ENCODE results near the gene MANF.

MANF gene

GRCh38 chr3:51390246-51391074 is 5.4 kb downstream of the MANF start:
- DNase-seq, result no peak

GRCh38 chr3:51391075-51391565 is 6.0 kb downstream of the MANF start, which contains the start of gene RBM15B:
Gene RBM15B, plus strand, starts transcription at chr3:51391285. Its CDS starts 115 bp downstream, at chr3:51391400.
- DNase-seq, result peak; percentile 95

DNA sequence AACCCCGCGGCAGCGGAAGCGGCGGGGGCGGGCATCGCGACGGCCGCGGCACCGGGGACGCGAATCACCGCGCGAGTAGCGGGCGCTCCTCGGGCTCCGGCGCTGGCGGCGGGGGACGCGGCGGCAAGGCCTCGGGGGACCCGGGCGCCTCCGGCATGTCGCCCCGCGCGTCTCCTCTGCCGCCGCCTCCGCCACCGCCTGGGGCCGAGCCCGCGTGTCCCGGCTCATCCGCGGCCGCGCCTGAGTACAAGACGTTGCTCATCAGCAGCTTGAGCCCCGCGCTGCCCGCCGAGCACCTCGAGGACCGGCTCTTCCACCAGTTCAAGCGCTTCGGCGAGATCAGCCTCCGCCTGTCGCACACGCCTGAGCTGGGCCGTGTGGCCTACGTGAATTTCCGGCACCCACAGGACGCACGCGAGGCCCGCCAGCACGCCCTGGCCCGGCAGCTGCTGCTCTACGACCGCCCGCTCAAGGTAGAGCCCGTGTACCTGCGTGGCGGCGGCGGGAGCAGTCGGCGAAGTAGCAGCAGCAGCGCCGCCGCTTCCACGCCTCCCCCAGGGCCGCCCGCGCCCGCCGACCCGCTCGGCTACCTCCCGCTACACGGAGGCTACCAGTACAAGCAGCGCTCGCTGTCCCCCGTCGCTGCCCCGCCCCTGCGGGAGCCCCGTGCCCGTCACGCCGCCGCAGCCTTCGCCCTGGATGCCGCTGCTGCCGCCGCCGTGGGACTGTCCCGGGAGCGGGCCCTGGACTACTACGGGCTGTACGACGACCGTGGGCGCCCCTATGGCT is 6.7 kb downstream of the MANF start:
- DNase-seq, result no peak

DNA sequence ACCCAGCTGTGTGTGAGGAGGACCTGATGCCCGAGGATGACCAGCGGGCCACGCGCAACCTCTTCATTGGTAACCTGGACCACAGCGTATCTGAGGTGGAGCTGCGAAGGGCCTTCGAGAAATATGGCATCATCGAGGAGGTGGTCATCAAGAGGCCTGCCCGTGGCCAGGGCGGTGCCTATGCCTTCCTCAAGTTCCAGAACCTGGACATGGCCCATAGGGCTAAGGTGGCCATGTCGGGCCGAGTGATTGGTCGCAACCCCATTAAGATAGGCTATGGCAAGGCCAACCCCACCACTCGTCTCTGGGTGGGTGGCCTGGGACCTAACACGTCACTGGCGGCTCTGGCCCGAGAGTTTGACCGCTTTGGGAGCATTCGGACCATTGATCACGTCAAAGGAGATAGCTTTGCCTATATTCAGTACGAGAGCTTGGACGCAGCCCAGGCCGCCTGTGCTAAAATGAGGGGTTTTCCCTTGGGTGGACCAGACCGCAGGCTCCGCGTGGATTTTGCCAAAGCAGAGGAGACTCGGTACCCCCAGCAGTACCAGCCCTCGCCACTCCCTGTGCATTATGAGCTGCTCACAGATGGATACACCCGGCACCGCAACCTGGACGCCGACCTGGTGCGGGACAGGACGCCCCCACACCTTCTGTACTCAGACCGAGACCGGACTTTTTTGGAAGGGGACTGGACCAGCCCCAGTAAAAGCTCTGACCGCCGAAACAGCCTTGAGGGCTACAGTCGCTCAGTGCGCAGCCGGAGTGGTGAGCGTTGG is 7.5 kb downstream of the MANF start:
- no peak for DNase-seq

DNA sequence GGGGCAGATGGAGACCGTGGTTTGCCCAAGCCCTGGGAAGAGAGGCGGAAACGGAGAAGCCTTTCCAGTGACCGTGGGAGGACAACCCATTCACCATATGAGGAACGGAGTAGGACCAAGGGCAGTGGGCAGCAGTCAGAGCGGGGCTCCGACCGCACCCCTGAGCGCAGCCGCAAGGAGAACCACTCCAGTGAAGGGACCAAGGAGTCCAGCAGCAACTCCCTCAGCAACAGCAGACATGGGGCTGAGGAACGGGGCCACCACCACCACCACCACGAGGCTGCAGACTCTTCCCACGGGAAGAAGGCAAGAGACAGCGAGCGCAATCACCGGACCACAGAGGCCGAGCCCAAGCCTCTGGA is 8.0 kb downstream of the MANF start:
- no peak for DNase-seq

GRCh38 chr3:51393564-51393963 is 8.5 kb downstream of the MANF start:
- DNase-seq, result no peak

DNA sequence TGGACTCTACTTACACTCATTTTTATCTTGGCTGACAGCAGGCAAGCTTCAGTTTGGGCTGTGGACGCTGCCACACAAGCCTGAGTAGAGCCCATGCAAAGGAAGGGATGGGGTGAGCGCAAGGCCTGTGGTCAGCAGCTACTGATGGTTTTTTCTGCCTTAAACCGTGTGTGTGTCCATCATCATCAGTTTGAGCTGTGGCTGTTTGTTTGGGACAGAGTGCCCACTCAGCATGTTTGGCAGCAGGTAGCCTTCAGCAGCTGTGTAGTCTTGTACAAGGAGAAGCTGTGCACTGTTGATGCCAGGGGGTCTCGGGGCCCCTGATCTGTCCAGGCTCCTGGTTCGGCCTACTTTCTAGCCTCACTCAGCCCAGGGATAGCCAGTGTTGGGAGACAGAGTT is 9.4 kb downstream of the MANF start:
- DNase-seq, result no peak

DNA sequence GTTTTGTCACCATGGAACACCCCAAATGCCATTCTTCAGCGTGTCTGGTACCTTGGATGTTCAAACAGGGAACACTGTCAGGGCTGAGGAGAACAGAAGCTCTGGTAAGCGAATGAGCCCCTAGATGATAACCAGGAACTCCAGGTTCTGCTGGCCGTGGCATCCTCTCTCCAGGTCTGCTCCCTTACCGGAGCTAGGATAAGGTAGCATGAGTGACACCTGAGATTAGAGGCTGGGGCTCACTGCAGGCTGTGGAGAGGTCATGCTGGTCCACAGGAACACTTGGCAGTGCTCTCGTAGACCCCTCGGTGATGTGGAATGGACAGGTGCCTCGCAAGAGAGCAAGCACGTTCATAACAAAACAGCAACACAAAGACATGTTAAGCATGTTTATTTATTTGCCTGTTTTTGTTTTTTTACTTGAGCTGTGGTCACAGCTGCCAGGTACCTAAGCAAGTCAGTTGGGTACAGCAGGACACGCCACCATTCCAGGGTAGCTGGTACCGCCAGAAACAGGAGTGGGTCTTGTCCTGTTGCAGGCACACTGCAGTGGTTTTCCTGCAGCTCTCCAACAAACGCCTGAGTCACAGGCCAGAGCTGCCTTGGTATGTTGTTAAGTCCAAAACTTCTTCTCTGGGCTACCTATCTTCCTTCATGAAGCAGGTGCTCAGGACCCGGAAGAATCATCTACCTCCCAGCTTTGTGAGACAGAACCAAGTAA is 10.6 kb downstream of the MANF start:
- DNase-seq, result no peak

- DNase-seq, result no peak
These were observed 11.3 kb downstream of the MANF start for GRCh38 chr3:51396401-51396800.

DNA sequence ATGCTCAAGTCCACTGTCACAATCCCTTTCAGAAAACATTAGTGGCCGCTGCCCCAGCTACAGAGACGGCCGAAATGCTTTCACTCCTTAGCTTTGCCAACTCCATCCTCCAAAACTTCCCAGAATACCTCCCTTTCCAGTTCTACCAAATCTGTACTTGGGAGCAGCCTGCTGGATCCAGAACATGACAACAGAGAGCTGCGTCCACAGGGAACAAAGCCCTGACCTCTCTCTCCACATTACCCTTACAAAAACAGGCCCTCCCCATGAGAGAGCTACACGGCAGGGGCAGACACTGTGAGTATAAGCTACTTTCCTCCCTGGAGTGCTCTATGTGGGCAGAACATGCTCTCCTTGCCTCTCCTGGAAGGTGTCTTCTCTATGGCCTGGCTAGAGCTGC is 12.3 kb downstream of the MANF start:
- DNase-seq, result no peak

DNA sequence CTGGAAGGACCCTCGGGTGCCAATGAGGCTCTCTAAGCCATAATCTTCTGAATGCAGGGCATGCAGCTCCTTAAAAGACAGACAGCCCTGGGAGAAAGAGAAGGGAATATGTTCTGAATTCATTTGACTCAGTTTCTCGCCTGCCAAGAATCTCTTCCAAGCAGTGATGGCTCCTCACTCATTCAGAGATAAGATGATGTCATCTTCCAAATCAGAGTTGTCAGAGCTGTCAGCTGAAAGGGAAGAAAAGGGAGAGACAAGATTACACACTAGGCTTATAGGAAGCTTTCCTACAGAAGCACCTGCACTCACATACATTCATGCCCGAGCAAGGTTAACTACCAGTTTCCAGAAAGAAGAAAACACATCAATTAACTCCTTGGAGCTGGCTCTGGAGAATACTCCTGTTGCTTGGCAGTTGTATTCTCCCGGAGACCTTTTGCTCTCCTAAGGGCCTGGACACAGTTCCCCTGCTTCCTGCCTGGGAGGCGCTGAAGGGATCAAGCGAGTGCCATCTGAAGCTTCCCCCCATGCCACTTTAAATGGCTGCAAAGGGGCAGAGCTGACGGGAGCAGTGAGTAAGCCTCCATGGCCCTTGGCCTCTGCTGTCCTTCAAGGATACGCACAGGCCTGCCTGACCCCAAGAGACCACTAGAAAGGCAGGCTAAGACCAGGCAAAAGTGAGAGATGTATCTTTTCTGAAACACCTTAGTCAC is 13.7 kb downstream of the MANF start:
- no peak for DNase-seq

- DNase-seq, result no peak
These were observed 15.1 kb downstream of the MANF start for GRCh38 chr3:51400166-51400565.

- peak; percentile 30 for DNase-seq
These were observed 16.6 kb downstream of the MANF start for GRCh38 chr3:51401735-51402134.

GRCh38 chr3:51403675-51404074 is 18.6 kb downstream of the MANF start:
- DNase-seq, result no peak

- no peak for DNase-seq
These were observed 22.9 kb downstream of the MANF start for GRCh38 chr3:51408021-51408420.

DNA sequence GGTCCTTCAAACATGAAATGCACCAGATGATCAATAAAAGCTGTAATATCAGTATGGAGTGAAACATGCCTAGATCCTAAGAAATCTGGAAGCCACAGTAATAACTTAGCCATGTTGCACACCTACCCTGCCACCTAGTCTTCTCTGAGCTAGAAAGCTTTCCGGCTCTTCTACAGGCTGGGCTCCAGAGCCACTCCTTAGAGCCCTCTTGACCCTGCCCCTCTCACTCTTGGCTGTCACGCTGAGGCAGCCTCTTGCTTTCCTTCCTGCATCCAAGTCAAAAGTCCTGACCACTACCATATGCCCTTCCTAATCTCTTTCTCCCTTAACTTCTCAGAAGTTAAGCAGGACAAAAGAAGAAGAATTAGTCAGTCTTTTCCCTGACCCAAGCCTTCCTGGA is 23.7 kb downstream of the MANF start:
- no peak for DNase-seq

DNA sequence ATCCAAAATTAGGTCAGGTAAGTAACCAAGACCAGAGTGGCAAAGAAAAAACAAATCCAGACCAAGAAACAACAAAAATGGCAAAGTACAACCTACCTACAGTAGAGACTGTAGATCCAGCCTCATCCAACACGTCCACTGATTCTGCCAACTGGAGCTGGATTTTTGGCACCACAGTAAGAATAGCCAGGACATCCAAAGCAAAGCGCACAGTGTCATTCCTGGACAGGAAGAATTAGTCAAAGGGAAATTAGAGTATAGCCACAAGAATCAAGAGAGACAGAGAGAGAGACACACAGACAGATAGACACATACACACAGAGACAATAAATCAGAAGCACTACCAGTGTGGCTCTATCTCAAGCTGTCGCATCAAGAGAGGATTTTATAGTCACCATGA is 37.1 kb downstream of the MANF start:
- no peak for DNase-seq

DNA sequence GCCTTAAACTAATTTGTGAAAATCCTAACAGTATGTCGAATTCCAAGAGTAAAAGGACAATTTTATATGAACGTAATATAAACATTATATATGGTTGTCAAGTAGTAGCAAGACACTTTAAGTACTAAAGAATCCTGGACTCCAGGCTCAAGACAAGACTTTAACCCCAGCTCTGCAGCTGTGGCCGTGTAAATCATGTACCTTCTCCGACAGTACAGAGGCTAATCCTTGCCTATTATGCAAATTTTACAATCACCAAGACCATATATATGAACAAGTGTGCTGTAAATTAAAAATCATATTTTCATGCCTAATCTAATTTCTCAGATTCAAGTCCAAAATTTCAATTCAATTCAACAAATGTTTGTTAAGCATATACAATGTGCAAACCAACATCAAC is 41.8 kb downstream of the MANF start:
- no peak for DNase-seq

- no peak for DNase-seq
These were observed 44.0 kb downstream of the MANF start for GRCh38 chr3:51429138-51429537.

DNA sequence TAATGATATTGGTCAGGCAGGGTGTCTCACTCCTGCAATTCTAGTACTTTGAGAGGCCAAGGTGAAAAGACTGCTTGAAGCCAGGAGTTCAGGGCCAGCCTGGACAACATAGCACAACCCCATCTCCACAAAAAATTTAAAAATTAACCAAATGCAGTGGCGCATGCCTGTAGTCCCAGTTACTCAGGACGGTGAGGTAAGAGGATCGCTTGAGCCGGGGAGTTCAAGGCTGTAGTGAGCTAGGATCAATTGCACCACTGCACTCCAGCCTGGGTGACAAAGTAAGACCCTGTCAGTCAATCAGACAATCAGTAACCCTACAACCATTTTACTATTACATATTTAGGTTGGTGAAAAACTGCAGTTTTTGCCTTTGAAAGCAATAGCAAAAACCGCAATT is 49.0 kb downstream of the MANF start:
- no peak for DNase-seq

- peak; percentile 37 for DNase-seq
These were observed 49.7 kb downstream of the MANF start for GRCh38 chr3:51434746-51435327.
